H1 (cell line): ENCODE data around the gene ISY1. TPM values are rescaled to one million over a fixed set of nuclear protein-coding genes. Genes with fewer than 3 reads are reported as not detected.
A peak's percentile ranks its signal among the peaks of the same experiment; 100 is the strongest.

Source experiments
- CHD2 ChIP-seq: IDR thresholded peaks from 2 replicates; pipeline ENCODE4 v1.6.1; 2012; ENCODE audit warnings: low read length, improper control_type of control experiment
- CTCF ChIP-seq, 3 experiments: IDR thresholded peaks; 1 replicate in 2 of 3; 2 replicates in 1 of 3; pipeline versions ENCODE4 v1.5.1 to v1.6.1; 2011; ENCODE audit warnings: low read length in 3 of 3, mild to moderate bottlenecking in 3 of 3, inconsistent platforms in 2 of 3, low read depth in 1 of 3, moderate library complexity in 1 of 3; ENCODE audit not compliant: insufficient read depth in 1 of 3; ENCODE audit errors: control extremely low read depth in 1 of 3
- GABPA ChIP-seq: IDR thresholded peaks from 2 replicates; pipeline ENCODE4 v1.6.1; 2011; ENCODE audit warnings: mild to moderate bottlenecking, low read length, moderate library complexity, borderline replicate concordance; ENCODE audit not compliant: insufficient read depth
- KDM4A ChIP-seq: IDR thresholded peaks from one replicate; pipeline ENCODE4 v1.7.1; 2012; ENCODE audit warnings: low read depth, mild to moderate bottlenecking, moderate library complexity, low read length, inconsistent platforms; ENCODE audit not compliant: severe bottlenecking
- KDM5A ChIP-seq: fragments of 200-600 bp; IDR thresholded peaks from 2 replicates; pipeline ENCODE4 v1.7.1; 2012; ENCODE audit warnings: mild to moderate bottlenecking, low read length, inconsistent platforms, mixed read lengths
- NANOG ChIP-seq: IDR thresholded peaks from 2 replicates; pipeline ENCODE4 v1.6.1; 2011; ENCODE audit warnings: low read length, low read depth, mild to moderate bottlenecking, inconsistent platforms; ENCODE audit not compliant: insufficient read depth, poor library complexity, severe bottlenecking
- PHF8 ChIP-seq: fragments of 200-600 bp; sonication (generic); conservative IDR thresholded peaks from 2 replicates; pipeline ENCODE4 v1.7.1; 2012; ENCODE audit warnings: low read depth, mild to moderate bottlenecking, inconsistent platforms, low read length, moderate library complexity
- POLR2A ChIP-seq, 2 experiments: IDR thresholded peaks; 1 replicate in 1 of 2; 2 replicates in 1 of 2; pipeline ENCODE4 v1.6.1; 2011; ENCODE audit warnings: low read depth in 2 of 2, low read length in 2 of 2, mild to moderate bottlenecking in 2 of 2; ENCODE audit errors: control extremely low read depth in 1 of 2
- RAD21 ChIP-seq, 2 experiments: IDR thresholded peaks in 1 of 2; conservative IDR thresholded peaks in 1 of 2; 2 replicates each; pipeline ENCODE4 v1.6.1; 2011; ENCODE audit warnings: low read depth in 2 of 2, low read length in 2 of 2, improper control_type of control experiment in 1 of 2, inconsistent platforms in 1 of 2, mild to moderate bottlenecking in 1 of 2, moderate library complexity in 1 of 2
- RBBP5 ChIP-seq: IDR thresholded peaks from 2 replicates; pipeline ENCODE4 v1.7.1; 2012; ENCODE audit warnings: low read depth, mild to moderate bottlenecking, inconsistent platforms, low read length, moderate library complexity, borderline replicate concordance
- SIN3A ChIP-seq, 2 experiments: IDR thresholded peaks in 1 of 2; conservative IDR thresholded peaks in 1 of 2; 2 replicates each; pipeline ENCODE4 v1.6.1; 2011 to 2012; ENCODE audit warnings: low read length in 2 of 2, improper control_type of control experiment in 1 of 2, low read depth in 1 of 2, mild to moderate bottlenecking in 1 of 2
- SP2 ChIP-seq: IDR thresholded peaks from 2 replicates; pipeline ENCODE4 v1.6.1; 2012; ENCODE audit warnings: mild to moderate bottlenecking, low read length, inconsistent platforms
- SP4 ChIP-seq: IDR thresholded peaks from 2 replicates; pipeline ENCODE4 v1.6.1; 2012; ENCODE audit warnings: low read length, inconsistent platforms
- TAF1 ChIP-seq: IDR thresholded peaks from 2 replicates; pipeline ENCODE4 v1.6.1; 2011; ENCODE audit warnings: mild to moderate bottlenecking, low read depth, low read length
- TAF7 ChIP-seq: optimal IDR thresholded peaks from 2 replicates; pipeline ENCODE3; 2011; ENCODE audit warnings: low read depth, mild to moderate bottlenecking, inconsistent platforms, low read length, moderate library complexity, borderline replicate concordance
- TBP ChIP-seq: IDR thresholded peaks from 2 replicates; pipeline ENCODE4 v1.6.1; 2011; ENCODE audit warnings: low read depth, low read length, improper control_type of control experiment
- YY1 ChIP-seq: IDR thresholded peaks from 2 replicates; pipeline ENCODE4 v1.6.1; 2011; ENCODE audit warnings: low read depth, mild to moderate bottlenecking, low read length
- polyA plus RNA-seq, 7 experiments: library from polyadenylated mRNA; depleted of rRNA in 3 of 7; stranded (reverse) in 5 of 7; unstranded in 2 of 7; fragments of >200 nt in 5 of 7; fragments of 200-250 nt in 2 of 7; gene quantifications; 1 replicate in 5 of 7; 2 replicates in 1 of 7; 4 replicates in 1 of 7; pipeline versions ENCODE4 v1.2.1 to v1.2.3, GENCODE V29; 2011 to 2013; ENCODE audit warnings: missing spikeins in 2 of 7, mixed read lengths in 2 of 7
- total RNA-seq: library from RNA; stranded (reverse); fragmentation: NEBNext Ultra II Directional; extraction: Animal tissue kit (Norgen Biotek cat#: 25700); gene quantifications from 2 replicates; pipeline ENCODE4 v1.2.1, GENCODE V29; 2021
- TF ChIP-seq, protein P1 (sequence below): IDR thresholded peaks from 2 replicates; pipeline ENCODE4 v1.6.1; 2012; ENCODE audit warnings: inconsistent platforms
- TF ChIP-seq, protein P2 (sequence below): IDR thresholded peaks from 2 replicates; pipeline ENCODE4 v1.6.1; 2012; ENCODE audit warnings: inconsistent platforms

ISY1 gene
- total and polyA plus RNA-seq, 2 of the 8 experiments (the other 6 are each of a cell fraction or from before 2014, with no cell fraction given): 16.6 to 38.7 TPM

- TF ChIP-seq, protein P1, sequence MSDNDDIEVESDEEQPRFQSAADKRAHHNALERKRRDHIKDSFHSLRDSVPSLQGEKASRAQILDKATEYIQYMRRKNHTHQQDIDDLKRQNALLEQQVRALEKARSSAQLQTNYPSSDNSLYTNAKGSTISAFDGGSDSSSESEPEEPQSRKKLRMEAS: peak; percentile 77
- TF ChIP-seq RAD21 (IDR thresholded peaks at IDR 0.05 in 1 of 2, conservative IDR thresholded peaks at IDR 0.05 in 1 of 2; ENCODE audit: low read depth in 2 of 2, low read length in 2 of 2): peak; percentile 11 to 43; a peak in 2 of 4 replicates
- peak; percentile 76 to 86 (median 84) for TF ChIP-seq CTCF (IDR thresholded peaks at IDR 0.05; ENCODE audit: control extremely low read depth in 1 of 3, insufficient read depth in 1 of 3, low read depth in 1 of 3, low read length in 3 of 3)
- TF ChIP-seq SP2: no peak
- peak; percentile 59; the same call in 1 of the 2 replicates for TF ChIP-seq RBBP5
- TF ChIP-seq KDM4A: peak; percentile 64
- peak; percentile 79 for TF ChIP-seq TAF7
- TF ChIP-seq NANOG: no peak
- peak; percentile 98 for TF ChIP-seq PHF8
- TF ChIP-seq TBP: peak; percentile 62
- TF ChIP-seq SP4: peak; percentile 91; the same call in 1 of the 2 replicates
- TF ChIP-seq KDM5A: peak; percentile 94
- TF ChIP-seq, protein P2, sequence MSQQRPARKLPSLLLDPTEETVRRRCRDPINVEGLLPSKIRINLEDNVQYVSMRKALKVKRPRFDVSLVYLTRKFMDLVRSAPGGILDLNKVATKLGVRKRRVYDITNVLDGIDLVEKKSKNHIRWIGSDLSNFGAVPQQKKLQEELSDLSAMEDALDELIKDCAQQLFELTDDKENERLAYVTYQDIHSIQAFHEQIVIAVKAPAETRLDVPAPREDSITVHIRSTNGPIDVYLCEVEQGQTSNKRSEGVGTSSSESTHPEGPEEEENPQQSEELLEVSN: peak; percentile 82; the same call in 1 of the 2 replicates
- peak; percentile 98 for TF ChIP-seq GABPA
- peak; percentile 81 to 82; a peak in 2 of 4 replicates for TF ChIP-seq SIN3A (conservative IDR thresholded peaks at IDR 0.05 in 1 of 2, IDR thresholded peaks at IDR 0.05 in 1 of 2; ENCODE audit: low read depth in 1 of 2, low read length in 2 of 2)
- TF ChIP-seq TAF1: peak; percentile 92
- TF ChIP-seq YY1: peak; percentile 38
- peak; percentile 93 to 97 for TF ChIP-seq POLR2A (IDR thresholded peaks at IDR 0.05; ENCODE audit: control extremely low read depth in 1 of 2, low read depth in 2 of 2, low read length in 2 of 2)
- TF ChIP-seq CHD2: no peak
Measured at GRCh38 chr3:129160891-129161859, at the start of gene ISY1 (continued).
